ENCODE measurements around the gene INSIG2. TPM values are rescaled to one million over a fixed set of nuclear protein-coding genes. Genes with fewer than 3 reads are reported as not detected.

Gene INSIG2
- total RNA-seq, 3 donors from 2014 or later = 14.6 to 27.8 (median 14.8) TPM

DNA sequence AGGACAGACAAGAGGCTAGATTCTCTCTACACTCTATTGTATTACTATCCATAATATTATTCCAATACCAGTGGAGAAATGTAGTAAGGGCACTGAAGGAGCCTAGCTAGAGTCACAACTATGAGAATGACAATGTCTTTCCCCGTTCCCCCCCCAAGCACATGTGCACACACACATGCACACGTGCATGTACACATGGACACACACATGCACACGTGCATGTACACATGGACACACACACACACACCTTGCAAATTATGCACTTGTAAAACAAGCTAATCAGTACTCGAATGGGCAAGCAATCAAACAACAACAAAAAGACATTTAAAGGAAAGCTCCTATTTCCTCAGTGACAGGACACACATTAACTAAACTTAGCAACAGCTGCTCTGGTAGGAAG is 65.2 kb downstream of the INSIG2 start:
- H3K4me3 ChIP-seq = no peak overlapping the region
- intact Hi-C loops (cut with DNase I, micrococcal nuclease) = no loop called here
- TF ChIP-seq, protein P1, sequence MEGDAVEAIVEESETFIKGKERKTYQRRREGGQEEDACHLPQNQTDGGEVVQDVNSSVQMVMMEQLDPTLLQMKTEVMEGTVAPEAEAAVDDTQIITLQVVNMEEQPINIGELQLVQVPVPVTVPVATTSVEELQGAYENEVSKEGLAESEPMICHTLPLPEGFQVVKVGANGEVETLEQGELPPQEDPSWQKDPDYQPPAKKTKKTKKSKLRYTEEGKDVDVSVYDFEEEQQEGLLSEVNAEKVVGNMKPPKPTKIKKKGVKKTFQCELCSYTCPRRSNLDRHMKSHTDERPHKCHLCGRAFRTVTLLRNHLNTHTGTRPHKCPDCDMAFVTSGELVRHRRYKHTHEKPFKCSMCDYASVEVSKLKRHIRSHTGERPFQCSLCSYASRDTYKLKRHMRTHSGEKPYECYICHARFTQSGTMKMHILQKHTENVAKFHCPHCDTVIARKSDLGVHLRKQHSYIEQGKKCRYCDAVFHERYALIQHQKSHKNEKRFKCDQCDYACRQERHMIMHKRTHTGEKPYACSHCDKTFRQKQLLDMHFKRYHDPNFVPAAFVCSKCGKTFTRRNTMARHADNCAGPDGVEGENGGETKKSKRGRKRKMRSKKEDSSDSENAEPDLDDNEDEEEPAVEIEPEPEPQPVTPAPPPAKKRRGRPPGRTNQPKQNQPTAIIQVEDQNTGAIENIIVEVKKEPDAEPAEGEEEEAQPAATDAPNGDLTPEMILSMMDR (IDR thresholded peaks at IDR 0.05) = no peak
- no peak for DNase-seq
- H3K36me3 ChIP-seq (ENCODE audit: low read depth) = no peaks in the 10 kb centered on the region
- no peak for ATAC-seq
- no peaks in the 10 kb centered on the region for H3K4me1 ChIP-seq (ENCODE audit: low read depth)
- no peaks in the 10 kb centered on the region for H3K9me3 ChIP-seq

DNA sequence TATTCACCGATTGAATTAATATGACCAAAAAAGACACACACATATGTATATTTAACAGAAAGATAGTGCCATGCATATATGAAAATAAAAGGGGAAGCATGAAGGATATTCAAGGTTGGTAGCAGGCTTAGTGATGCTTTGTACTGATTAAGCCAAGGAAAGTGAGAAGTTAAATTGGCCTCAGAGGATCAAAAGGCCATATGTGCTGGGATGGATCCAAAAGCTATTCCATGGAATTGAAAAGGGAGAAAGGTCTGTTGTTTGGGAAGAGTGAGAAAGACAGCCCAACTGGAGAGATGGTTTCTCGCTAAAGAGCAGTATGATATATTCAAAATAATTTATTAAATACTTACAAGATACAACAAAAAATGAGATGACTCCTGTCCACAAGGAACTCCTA is 65.9 kb downstream of the INSIG2 start:
- ATAC-seq = no peak
- Histone ChIP-seq H3K4me3 (no peak overlapping the region), H3K4me1 (ENCODE audit: low read depth) (no peaks in the 10 kb centered on the region), H3K36me3 (ENCODE audit: low read depth) (no peaks in the 10 kb centered on the region), H3K9me3 (no peaks in the 10 kb centered on the region)
- TF ChIP-seq, protein P1 (IDR thresholded peaks at IDR 0.05) = no peak
- intact Hi-C loops (cut with DNase I, micrococcal nuclease) = no loop called here
- no peak for DNase-seq

Other genes starting within 250 kb of the INSIG2 start
- 10 to 100 TPM; 42.3 to 55.7 (median 42.6) TPM for gene CCDC93, start 74.4 kb upstream of the INSIG2 start, total RNA-seq